Measurements from ENCODE around the gene TSACC.
"Not testable (repeated sequence)": the region's sequence is repeated elsewhere in the genome, so short reads cannot be mapped to it uniquely, and the experiment has no call there.

TSACC gene

GRCh38 chr1:156338180-156338976, at the start of gene TSACC, which contains the start of gene CCT3:
TSACC (plus strand) TSS chr1:156338526; CDS start chr1:156339758, 1,232 bp downstream.
CCT3 (minus strand) TSS chr1:156338292; CDS start chr1:156338184, 108 bp downstream.
- peak; percentile 99 for DNase-seq

GRCh38 chr1:156289857-156290256, 48.5 kb upstream of the TSACC start:
- DNase-seq = no peak

GRCh38 chr1:156291226-156292061, 46.9 kb upstream of the TSACC start:
- no peak for DNase-seq

GRCh38 chr1:156293098-156293434, 45.3 kb upstream of the TSACC start:
- DNase-seq = no peak

- DNase-seq = no peak
These were observed 44.4 kb upstream of the TSACC start for GRCh38 chr1:156293895-156294294.

GRCh38 chr1:156295391-156295947, 42.9 kb upstream of the TSACC start, which contains the start of gene GLMP:
GLMP (minus strand) TSS chr1:156295679; CDS start chr1:156295645, 34 bp downstream.
- DNase-seq = no peak

- DNase-seq = no peak
These were observed 39.4 kb upstream of the TSACC start, which contains the start of gene VHLL for GRCh38 chr1:156298852-156299357. VHLL (minus strand) TSS chr1:156299307; CDS start chr1:156299189, 118 bp downstream.

- no peak for DNase-seq
These were observed 35.1 kb upstream of the TSACC start for GRCh38 chr1:156303241-156303640.

GRCh38 chr1:156305215-156305614, 33.1 kb upstream of the TSACC start:
- DNase-seq = no peak

- DNase-seq = no peak
These were observed 30.2 kb upstream of the TSACC start for GRCh38 chr1:156308078-156308477.

- DNase-seq = no peak
These were observed 27.4 kb upstream of the TSACC start for GRCh38 chr1:156310962-156311361.

GRCh38 chr1:156316909-156317308, 21.4 kb upstream of the TSACC start:
- no peak for DNase-seq

- DNase-seq = no peak
These were observed 18.7 kb upstream of the TSACC start for GRCh38 chr1:156319664-156320063.

GRCh38 chr1:156320560-156320959, 17.8 kb upstream of the TSACC start:
- no peak for DNase-seq

- DNase-seq = not testable (repeated sequence)
These were observed 15.1 kb upstream of the TSACC start for GRCh38 chr1:156323179-156323578.

- DNase-seq = no peak
These were observed 2.1 kb upstream of the TSACC start for GRCh38 chr1:156336242-156336641.

GRCh38 chr1:156337052-156337887, 1.1 kb upstream of the TSACC start:
- no peak for DNase-seq

GRCh38 chr1:156337888-156338179, 492 bp upstream of the TSACC start:
- DNase-seq = no peak

GRCh38 chr1:156342166-156342955, 4.0 kb downstream of the TSACC start:
- DNase-seq = no peak

GRCh38 chr1:156344409-156344808, 6.1 kb downstream of the TSACC start:
- DNase-seq = no peak

- not testable (repeated sequence) for DNase-seq
These were observed 7.7 kb downstream of the TSACC start for GRCh38 chr1:156346035-156346434.

- no peak for DNase-seq
These were observed 8.3 kb downstream of the TSACC start for GRCh38 chr1:156346636-156347035.

Data from COR-L47 (cell line).